GM21528 (cell line): Measurements from ENCODE around the gene SH3RF3.
"Not testable (repeated sequence)": the region's sequence is repeated elsewhere in the genome, so short reads cannot be mapped to it uniquely, and the experiment has no call there.

Source experiments
- ATAC-seq: cut with Tn5 transposase; IDR thresholded peaks from one replicate; pipeline ENCODE4 v1.9.1; 2021; ENCODE audit warnings: mild to moderate bottlenecking, moderate library complexity; ENCODE audit not compliant: unreplicated experiment, low FRiP score

The SH3RF3 gene

GRCh38 chr2:109117181-109117580, 11.8 kb upstream of the SH3RF3 start:
- not testable (repeated sequence) for ATAC-seq

GRCh38 chr2:109117780-109118179, 11.2 kb upstream of the SH3RF3 start:
- ATAC-seq: no peak

GRCh38 chr2:109118321-109118720, 10.7 kb upstream of the SH3RF3 start:
- ATAC-seq: no peak

GRCh38 chr2:109120166-109120565, 8.8 kb upstream of the SH3RF3 start:
- ATAC-seq: no peak

- not testable (repeated sequence) for ATAC-seq
Measured at GRCh38 chr2:109120686-109121085, 8.3 kb upstream of the SH3RF3 start.

GRCh38 chr2:109123586-109124201, 5.3 kb upstream of the SH3RF3 start:
- ATAC-seq: no peak

GRCh38 chr2:109124982-109125592, 3.9 kb upstream of the SH3RF3 start:
- ATAC-seq: no peak

GRCh38 chr2:109125593-109126500, 3.2 kb upstream of the SH3RF3 start:
- no peak for ATAC-seq

- no peak for ATAC-seq
Measured at GRCh38 chr2:109126501-109126860, 2.5 kb upstream of the SH3RF3 start.

GRCh38 chr2:109127556-109127955, 1.4 kb upstream of the SH3RF3 start:
- ATAC-seq: no peak

GRCh38 chr2:109128048-109128615, 873 bp upstream of the SH3RF3 start:
- no peak for ATAC-seq

GRCh38 chr2:109129356-109129920, 433 bp downstream of the SH3RF3 start:
- ATAC-seq: no peak

GRCh38 chr2:109129921-109130722, 1.1 kb downstream of the SH3RF3 start:
- no peak for ATAC-seq

GRCh38 chr2:109130723-109130995, 1.7 kb downstream of the SH3RF3 start:
- ATAC-seq: no peak

GRCh38 chr2:109131777-109132176, 2.8 kb downstream of the SH3RF3 start:
- no peak for ATAC-seq

GRCh38 chr2:109132626-109133025, 3.6 kb downstream of the SH3RF3 start:
- ATAC-seq: no peak

- ATAC-seq: no peak
Measured at GRCh38 chr2:109133746-109134145, 4.7 kb downstream of the SH3RF3 start.

- ATAC-seq: no peak
Measured at GRCh38 chr2:109134741-109135358, 5.8 kb downstream of the SH3RF3 start.

- no peak for ATAC-seq
Measured at GRCh38 chr2:109135359-109136197, 6.6 kb downstream of the SH3RF3 start.
